ENCODE measurements around the gene C14orf93. TPM values are rescaled to one million over a fixed set of nuclear protein-coding genes. Genes with fewer than 3 reads are reported as not detected.

The C14orf93 gene, protein sequence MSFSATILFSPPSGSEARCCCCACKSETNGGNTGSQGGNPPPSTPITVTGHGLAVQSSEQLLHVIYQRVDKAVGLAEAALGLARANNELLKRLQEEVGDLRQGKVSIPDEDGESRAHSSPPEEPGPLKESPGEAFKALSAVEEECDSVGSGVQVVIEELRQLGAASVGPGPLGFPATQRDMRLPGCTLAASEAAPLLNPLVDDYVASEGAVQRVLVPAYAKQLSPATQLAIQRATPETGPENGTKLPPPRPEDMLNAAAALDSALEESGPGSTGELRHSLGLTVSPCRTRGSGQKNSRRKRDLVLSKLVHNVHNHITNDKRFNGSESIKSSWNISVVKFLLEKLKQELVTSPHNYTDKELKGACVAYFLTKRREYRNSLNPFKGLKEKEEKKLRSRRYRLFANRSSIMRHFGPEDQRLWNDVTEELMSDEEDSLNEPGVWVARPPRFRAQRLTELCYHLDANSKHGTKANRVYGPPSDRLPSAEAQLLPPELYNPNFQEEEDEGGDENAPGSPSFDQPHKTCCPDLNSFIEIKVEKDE
- 10 to 100 TPM in 1 of 4 donors, 1 to 10 TPM in 3; 3.7 to 16.2 (median 6.7) TPM for total RNA-seq

DNA sequence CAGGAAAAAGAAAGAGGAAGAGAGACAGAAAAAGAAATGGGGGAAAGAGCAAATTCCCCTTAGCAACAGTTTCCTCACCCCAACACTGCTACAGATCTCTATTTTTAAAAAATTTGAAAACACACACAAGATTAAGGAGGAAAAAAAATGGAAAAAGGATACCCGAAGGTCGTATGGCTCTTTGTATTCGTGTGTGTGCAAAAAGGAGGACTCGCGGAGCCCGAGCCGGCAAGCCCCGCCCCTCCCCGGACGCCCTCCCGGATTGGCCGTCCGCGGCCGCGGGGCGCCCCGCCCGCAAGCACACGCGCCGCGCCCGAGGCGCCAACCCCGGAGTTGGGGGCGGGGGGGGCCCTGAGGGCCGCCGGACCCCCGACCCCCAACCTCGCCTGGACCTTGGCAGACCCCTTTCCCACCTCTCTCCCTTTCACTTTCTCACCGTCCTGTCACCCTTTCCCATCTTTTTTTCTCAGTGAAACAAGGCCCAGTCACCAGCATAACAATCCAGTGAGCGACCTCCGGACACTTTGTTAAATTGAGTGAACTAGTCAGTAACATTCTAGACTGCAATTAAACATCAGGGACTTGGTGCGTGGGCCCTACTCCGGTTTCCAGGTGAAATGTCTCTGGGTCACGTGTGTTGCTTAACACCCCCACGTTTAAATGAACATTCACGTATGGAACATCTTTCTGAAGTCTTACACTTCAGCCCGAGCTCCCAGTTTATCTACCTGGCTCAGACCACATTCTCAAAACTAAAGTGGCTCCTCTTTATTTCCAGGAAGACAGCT, at the start of gene C14orf93:
C14orf93 (minus strand) TSS at position 205 of the 788 bp plus-strand sequence. CDS start 11,120 bp downstream, outside the sequence.
- in situ Hi-C loops (cut with MboI; ENCODE audit: low sequenced_read_pairs in 4 of 4) (no loop called here), intact Hi-C loops (cut with DNase I; ENCODE audit: low total_unique reads) (loop anchor here (1.0 kb wide), 1 partner anchor 81 kb away; the partner anchor contains the start of gene PRMT5)
- ATAC-seq, result peak; percentile 35 to 48
- peak within 1 kb of the TSS; percentile 62 to 67 (median 64) for H3K4me3 ChIP-seq
- DNase-seq, result peak; percentile 73 to 85
- TF ChIP-seq, protein P1, sequence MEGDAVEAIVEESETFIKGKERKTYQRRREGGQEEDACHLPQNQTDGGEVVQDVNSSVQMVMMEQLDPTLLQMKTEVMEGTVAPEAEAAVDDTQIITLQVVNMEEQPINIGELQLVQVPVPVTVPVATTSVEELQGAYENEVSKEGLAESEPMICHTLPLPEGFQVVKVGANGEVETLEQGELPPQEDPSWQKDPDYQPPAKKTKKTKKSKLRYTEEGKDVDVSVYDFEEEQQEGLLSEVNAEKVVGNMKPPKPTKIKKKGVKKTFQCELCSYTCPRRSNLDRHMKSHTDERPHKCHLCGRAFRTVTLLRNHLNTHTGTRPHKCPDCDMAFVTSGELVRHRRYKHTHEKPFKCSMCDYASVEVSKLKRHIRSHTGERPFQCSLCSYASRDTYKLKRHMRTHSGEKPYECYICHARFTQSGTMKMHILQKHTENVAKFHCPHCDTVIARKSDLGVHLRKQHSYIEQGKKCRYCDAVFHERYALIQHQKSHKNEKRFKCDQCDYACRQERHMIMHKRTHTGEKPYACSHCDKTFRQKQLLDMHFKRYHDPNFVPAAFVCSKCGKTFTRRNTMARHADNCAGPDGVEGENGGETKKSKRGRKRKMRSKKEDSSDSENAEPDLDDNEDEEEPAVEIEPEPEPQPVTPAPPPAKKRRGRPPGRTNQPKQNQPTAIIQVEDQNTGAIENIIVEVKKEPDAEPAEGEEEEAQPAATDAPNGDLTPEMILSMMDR (IDR thresholded peaks at IDR 0.05 in 4 of 5, conservative IDR thresholded peaks at IDR 0.05 in 1 of 5), result no peak
- peak in 1 of 2 donors; percentile 36 for TF ChIP-seq POLR2A (IDR thresholded peaks at IDR 0.05)
- no peaks in the 10 kb centered on the region for H3K36me3 ChIP-seq
- H3K27ac ChIP-seq, result peak within 1 kb of the TSS; percentile 84 to 87 (median 85)
- no peaks in the 10 kb centered on the region for H3K27me3 ChIP-seq
- H3K4me1 ChIP-seq, result peaks cover 16 to 18% of the 10 kb centered on the region in 2 donors
- H3K9me3 ChIP-seq, result no peaks in the 10 kb centered on the region

DNA sequence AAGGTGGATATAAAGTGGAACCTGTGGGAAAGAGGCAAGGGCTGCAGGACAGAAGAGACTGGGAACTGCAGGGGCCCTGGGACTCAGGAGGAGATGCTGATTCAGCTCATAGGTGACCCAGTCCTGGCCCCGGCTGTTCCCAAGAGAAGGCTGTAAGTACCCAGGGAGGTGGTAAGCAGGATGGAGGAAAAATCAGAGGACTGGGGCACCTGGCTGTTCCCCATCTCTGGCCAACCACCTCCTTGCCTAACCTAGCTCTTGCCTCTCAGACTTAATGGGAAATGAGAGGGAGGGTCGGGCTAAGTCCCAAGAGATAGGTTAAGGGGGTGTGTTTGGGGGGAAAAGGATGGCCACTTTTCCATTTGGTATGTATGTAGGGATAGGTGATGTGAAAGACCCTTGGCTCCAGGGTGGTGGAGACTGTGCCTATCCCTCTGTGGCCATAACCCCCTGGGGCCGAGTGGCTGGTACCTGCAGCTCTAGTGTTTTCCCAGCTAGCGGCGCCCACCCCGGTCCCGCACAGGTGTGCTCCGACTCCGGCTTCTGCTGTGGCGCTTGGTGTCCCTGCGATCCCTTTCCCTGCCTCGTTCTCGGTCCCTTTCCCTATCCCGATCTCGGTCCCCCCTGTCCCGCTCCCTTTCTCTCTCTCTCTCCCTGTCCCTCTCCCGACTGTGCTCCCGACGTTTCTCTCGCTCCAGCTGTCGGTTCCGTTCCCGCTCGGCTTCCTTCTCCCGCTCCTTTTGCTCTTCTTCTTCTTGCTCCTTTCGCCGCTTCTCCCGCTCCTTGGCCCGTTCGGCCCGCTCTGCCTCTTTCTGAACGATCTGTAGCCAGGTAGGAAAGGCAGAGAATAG, 48.9 kb upstream of the C14orf93 start:
- Histone ChIP-seq H3K27me3 (no peaks in the 10 kb centered on the region), H3K27ac (no peak overlapping the region), H3K4me3 (no peak overlapping the region), H3K9me3 (no peaks in the 10 kb centered on the region), H3K4me1 (peaks cover 3 to 15% of the 10 kb centered on the region in 2 donors), H3K36me3 (peaks cover 3 to 52% of the 10 kb centered on the region in 2 donors)
- ATAC-seq (no peak), DNase-seq (no peak)
- TF ChIP-seq POLR2A (IDR thresholded peaks at IDR 0.05), result no peak
- TF ChIP-seq, protein P1 (IDR thresholded peaks at IDR 0.05 in 4 of 5, conservative IDR thresholded peaks at IDR 0.05 in 1 of 5), result no peak
- intact Hi-C loops (cut with DNase I; ENCODE audit: low total_unique reads) (loop anchor here (1.0 to 5.0 kb wide), 2 partner anchors 73 to 127 kb away; no protein-coding TSS in a partner anchor), in situ Hi-C loops (cut with MboI; ENCODE audit: low sequenced_read_pairs in 4 of 4) (no loop called here)

DNA sequence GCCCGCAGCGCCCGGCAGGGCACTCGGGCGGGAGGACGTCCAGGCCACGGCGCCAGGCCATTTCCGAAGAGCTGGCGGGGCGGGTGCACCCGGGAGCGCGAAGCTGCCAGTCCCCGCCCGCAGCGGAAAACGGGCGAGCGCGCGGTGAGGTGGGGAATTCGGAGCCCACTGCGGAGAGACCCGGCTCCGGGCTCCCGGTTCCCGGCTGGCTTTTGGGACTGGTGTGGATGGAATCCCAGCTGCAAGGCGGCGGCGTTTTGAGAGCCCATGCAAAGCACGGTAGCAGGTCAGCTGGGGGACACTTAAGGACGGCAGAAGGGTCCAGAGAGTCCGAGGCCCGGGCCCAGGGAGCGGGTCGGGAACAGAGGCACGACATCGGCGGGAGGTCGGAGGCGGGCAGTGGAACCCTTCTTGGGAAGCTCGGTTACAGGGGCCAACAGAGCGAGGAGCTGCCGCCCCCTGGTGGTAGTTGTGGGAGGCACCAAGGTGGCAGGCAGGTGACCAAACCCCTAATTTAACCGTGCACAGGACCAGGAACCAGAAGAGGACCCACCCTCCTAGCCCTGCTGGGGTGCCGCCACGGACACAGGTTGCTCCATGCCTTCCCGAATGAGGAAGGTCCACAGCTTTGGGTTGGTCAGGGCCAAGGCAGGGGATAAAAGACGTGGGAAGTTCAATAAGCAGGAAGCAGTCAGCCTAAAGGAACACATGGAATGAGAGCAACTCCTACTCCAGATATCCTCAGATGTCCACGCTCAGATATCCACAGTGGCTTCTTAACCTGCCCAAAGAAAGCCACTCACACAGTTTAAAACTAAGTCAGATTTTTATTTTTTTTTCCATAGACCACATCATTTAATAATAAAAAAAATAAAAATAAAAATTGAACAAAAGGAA, 48.1 kb upstream of the C14orf93 start:
- Histone ChIP-seq H3K9me3 (no peaks in the 10 kb centered on the region), H3K4me1 (peaks cover 3 to 15% of the 10 kb centered on the region in 2 donors), H3K27me3 (no peaks in the 10 kb centered on the region), H3K4me3 (peak overlapping the region; percentile 58 to 98 (median 71)), H3K36me3 (peaks cover 2 to 44% of the 10 kb centered on the region in 2 donors), H3K27ac (peak overlapping the region in 3 of 4 donors; percentile 2 to 65 (median 35))
- in situ Hi-C loops (cut with MboI; ENCODE audit: low sequenced_read_pairs in 4 of 4) (no loop called here), intact Hi-C loops (cut with DNase I; ENCODE audit: low total_unique reads) (loop anchor here (1.0 to 5.0 kb wide), 2 partner anchors 72 to 126 kb away; no protein-coding TSS in a partner anchor)
- no peak for TF ChIP-seq POLR2A (IDR thresholded peaks at IDR 0.05)
- TF ChIP-seq, protein P1 (IDR thresholded peaks at IDR 0.05 in 4 of 5, conservative IDR thresholded peaks at IDR 0.05 in 1 of 5), result peak; percentile 90 to 99 (median 96)
- ATAC-seq (peak; percentile 86 to 89), DNase-seq (peak; percentile 64 to 75)

All from gastrocnemius medialis (tissue), 4 donors.